NCI-H2196 treated with DMSO at 0.1 percent for 48 hours (cell line): ENCODE measurements around the gene EVA1B.

Source experiments
- DNase-seq: peaks from one replicate; lab custom pipeline; 2025; ENCODE audit not compliant: unreplicated experiment; lab: John Stamatoyannopoulos, UW

EVA1B gene

GRCh38 chr1:36284061-36284460 lies 39.4 kb downstream of the EVA1B start:
- no peak for DNase-seq

- no peak for DNase-seq
Measured at GRCh38 chr1:36279789-36280296, 43.6 kb downstream of the EVA1B start.

GRCh38 chr1:36279110-36279788 lies 44.2 kb downstream of the EVA1B start:
- DNase-seq: no peak

- DNase-seq: no peak
Measured at GRCh38 chr1:36276688-36277087, 46.8 kb downstream of the EVA1B start.

GRCh38 chr1:36274201-36274600 lies 49.2 kb downstream of the EVA1B start:
- no peak for DNase-seq

GRCh38 chr1:36273024-36273423 lies 50.4 kb downstream of the EVA1B start:
- no peak for DNase-seq
